Stimulated activated CD4-positive, alpha-beta T cell treated with anti-CD3 and anti-CD28 coated beads, Interleukin-4, amount 100 ng/mL, for 4 hours (primary cell): ENCODE results near the gene CEACAM19.
A peak's percentile ranks its signal among the peaks of the same experiment; 100 is the strongest.
"Not testable (repeated sequence)": the region's sequence is repeated elsewhere in the genome, so short reads cannot be mapped to it uniquely, and the experiment has no call there.

Experiments used
- DNase-seq, 2 experiments: peaks; one replicate each; pipeline ENCODE4 v3.0.0-alpha.2; 2020

Gene CEACAM19

DNA sequence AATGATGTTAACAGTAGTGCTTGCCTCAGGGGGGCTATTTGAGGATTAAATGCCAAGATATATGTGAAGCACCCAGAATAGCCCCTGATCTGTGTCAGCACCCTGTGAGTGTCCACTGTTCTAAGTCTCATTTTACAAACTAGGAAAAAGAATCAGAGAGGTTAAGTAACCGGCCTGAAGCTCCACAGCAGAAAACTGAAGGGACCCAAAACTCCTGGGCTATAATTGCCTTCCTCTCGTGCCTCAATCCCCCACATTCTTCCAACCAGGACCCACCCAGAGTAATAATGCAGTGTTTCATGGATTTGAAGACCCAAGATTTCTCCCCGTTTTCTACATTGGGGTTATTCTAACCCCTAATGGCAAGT, 25.2 kb upstream of the CEACAM19 start:
- no peak for DNase-seq

DNA sequence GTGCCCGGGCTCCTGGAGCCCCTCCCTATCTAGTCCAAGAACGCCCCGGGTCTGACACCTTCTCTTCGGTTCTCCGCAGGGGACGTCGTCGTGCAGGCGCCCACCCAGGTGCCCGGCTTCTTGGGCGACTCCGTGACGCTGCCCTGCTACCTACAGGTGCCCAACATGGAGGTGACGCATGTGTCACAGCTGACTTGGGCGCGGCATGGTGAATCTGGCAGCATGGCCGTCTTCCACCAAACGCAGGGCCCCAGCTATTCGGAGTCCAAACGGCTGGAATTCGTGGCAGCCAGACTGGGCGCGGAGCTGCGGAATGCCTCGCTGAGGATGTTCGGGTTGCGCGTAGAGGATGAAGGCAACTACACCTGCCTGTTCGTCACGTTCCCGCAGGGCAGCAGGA, 24.1 kb upstream of the CEACAM19 start:
- no peak for DNase-seq

- DNase-seq, result no peak
These were observed 22.5 kb upstream of the CEACAM19 start for GRCh38 chr19:44648631-44649251.

- DNase-seq, result no peak
These were observed 21.6 kb upstream of the CEACAM19 start for GRCh38 chr19:44649578-44650145.

DNA sequence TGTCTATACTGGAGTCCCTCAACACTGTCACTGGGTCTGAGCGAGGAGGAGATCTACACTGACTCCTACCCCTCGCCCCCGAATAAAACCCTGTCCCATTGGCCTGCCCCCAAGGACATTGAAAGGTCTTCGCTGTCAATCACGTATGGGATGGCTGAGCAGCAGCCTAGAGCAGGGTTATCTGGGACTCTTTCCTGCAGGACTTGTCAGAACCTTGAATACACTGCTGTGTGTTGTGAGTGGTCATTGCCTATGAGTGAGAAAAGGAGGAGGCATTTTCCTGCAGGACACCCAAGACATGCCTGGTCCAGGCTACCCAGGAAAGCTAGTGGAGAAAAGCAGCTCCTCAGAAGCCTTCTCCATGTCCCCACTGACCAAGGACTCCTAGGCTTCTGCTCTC, 17.9 kb upstream of the CEACAM19 start:
- DNase-seq, result no peak

DNA sequence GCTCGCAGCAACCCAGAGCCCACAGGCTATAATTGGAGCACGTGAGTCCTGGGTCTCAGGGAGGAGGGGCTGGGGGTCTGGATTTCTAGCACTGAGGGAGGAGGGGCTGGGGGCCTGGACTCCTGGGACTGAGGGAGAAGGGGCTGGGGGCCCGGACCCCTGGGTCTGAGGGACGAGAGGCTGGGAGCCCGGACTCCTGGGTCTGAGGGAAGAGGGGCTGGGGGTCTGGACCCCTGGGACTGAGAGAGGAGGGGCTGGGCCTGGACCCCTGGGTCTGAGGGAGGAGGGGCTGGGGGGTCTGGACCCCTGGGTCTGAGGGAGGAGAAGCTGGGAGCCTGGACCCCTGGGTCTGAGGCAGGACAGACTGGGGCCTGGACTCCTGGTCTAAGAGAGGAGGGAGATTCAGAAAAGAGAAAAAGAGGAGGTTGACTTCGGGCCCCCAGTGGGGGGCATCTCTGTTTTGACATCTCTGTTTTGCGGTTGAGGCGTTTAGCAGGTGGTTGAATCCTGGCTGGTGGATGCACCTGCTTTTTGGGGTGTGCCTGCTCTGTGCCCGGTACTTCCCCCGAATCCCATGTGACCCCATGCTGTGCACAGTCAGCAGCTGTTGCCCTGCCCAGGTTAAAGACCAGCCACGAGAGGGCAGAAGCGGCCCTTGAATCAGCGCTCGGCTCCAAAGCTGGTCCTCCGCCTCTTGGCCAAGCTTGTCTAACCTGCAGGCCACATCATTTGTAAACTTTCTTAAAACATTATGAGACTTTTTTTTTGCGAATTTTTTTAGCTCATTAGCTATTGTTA, 17.1 kb upstream of the CEACAM19 start:
- peak; percentile 63 to 65 for DNase-seq

- peak; percentile 60 to 66 for DNase-seq
These were observed 13.9 kb upstream of the CEACAM19 start for GRCh38 chr19:44657211-44657921.

GRCh38 chr19:44658069-44658733, 13.1 kb upstream of the CEACAM19 start:
- no peak for DNase-seq

- no peak for DNase-seq
These were observed 11.2 kb upstream of the CEACAM19 start for GRCh38 chr19:44660081-44660480.

GRCh38 chr19:44661205-44661604, 10.1 kb upstream of the CEACAM19 start:
- DNase-seq, result no peak

DNA sequence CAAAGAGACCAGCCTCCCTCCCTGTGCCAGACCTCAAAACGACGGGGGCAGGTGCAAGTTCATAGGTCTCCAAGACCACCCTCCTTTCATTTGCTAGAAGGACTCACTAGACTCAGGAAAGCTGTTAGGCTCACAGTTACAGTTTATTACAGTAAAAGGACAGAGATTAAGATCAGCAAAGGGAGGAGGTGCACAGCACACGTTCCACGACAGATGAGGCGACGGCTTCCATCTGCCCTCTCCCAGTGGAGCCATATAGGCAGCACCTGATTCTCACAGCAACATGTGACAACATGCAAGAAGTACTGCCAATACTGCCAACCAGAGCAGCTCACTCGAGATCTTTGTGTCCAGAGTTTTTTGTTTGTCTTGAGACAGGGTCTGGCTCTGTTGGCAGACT, 9.4 kb upstream of the CEACAM19 start:
- no peak for DNase-seq

- no peak for DNase-seq
These were observed 8.4 kb upstream of the CEACAM19 start for GRCh38 chr19:44662691-44663385.

- no peak for DNase-seq
These were observed 7.3 kb upstream of the CEACAM19 start for GRCh38 chr19:44663996-44664395.

DNA sequence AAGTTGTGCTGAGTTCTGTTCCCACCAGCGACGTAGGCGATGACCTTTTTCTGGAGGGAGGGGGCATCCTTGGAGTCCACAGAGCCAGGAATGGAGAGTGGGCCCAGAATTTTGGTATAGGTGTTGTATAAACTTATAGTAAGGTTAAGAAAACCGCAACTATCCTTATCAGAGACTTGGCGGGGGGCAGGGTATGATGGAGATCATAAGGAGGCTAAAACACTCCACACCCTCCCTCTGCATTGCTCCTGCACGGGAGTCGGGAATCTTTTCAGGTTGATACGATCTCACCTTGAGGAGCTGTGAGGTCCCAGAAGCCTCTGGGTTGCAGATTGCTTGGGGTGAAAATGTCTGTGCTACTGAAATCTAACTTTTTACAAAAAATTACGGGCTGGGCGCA, 6.3 kb upstream of the CEACAM19 start:
- DNase-seq, result no peak

GRCh38 chr19:44666852-44667556, 4.3 kb upstream of the CEACAM19 start:
- no peak for DNase-seq

DNA sequence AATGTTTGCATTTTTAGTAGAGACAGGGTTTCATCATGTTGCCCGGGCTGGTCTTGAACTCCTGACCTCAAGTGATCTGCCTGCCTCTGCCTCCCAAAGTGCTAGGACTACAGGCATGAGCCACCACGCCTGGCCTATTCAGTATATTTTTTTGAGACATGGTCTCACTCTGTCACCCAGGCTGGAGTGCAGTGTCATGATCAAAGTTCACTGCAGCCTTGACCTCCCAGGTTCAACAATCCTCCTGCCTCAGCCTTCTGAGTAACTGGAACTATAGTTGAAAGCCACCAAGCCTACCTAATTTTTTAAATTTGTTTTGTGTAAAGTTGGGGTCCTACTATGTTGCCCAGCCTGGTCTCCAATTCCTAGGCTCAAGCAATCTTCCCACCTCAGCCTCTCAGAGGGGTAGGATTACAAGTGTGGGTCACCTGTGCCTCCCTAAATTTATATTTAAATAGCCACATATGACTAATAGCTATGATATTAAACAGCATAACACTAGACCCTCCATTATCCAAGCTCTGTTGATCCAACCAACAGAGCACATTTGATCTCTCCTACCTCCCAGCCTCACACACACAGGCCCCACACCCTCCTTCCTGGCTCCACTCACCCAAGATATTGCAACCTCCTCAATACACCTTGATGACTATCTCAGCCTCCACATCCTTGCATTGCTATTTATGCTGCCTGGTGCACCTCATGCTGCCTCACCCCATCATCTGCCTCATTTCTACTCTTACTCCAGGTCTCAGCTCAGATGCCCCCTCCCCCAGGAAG, 2.1 kb upstream of the CEACAM19 start:
- no peak for DNase-seq

GRCh38 chr19:44670027-44670426, 1.3 kb upstream of the CEACAM19 start:
- not testable (repeated sequence) for DNase-seq

- no peak for DNase-seq
These were observed 944 bp downstream of the CEACAM19 start for GRCh38 chr19:44672226-44672625.

- no peak for DNase-seq
These were observed 2.2 kb downstream of the CEACAM19 start for GRCh38 chr19:44673510-44673909.

GRCh38 chr19:44675521-44675920, 4.2 kb downstream of the CEACAM19 start:
- DNase-seq, result no peak
